ENCODE measurements around the gene NDUFB2. TPM values are rescaled to one million over a fixed set of nuclear protein-coding genes. Genes with fewer than 3 reads are reported as not detected.

The NDUFB2 gene
- total RNA-seq, 1 experiment from 2014 or later = 180 TPM

DNA sequence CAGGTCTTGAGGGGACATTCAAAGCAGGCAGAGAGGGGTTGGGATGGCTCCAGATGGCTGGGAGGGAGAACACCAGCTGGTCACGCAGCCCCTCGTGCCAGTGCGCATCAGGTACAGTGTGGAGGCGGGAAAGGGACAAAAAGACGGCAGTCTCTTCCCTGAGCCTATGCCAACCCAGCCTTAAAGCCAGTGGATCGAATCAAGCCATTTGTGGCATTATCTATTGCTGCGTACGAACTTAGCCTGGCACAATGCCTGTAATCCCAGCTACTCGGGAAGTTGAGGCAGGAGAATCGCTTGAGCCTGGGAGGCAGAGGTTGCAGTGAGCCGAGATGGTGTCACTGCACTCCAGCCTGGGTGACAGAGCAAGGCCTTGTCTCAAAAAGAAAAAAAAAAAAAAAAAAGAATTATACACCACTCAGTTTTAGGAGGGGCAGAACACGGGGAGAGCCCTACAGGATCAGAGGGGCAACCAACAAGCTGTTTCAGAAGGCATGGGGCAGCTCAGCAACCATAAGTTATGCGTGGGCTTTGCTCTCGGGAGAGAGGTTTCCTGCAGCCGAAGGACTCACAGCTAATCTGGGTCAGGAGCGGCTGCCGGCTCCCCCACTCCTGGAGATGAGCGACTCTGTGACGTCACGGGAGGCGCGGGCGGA is 356 bp upstream of the NDUFB2 start:
- Histone ChIP-seq H3K9me3 (ENCODE audit: insufficient read depth, low read depth) (no peaks in the 10 kb centered on the region), H3K79me2 (ENCODE audit: low read depth) (peaks cover 41% of the 10 kb centered on the region), H3K27ac (peak overlapping the region; percentile 53), H3K36me3 (ENCODE audit: low read depth) (0 out of 2 replicates have a peak, but pooled peaks cover 4% of the 10 kb centered on the region), H3F3A (ENCODE audit: insufficient read depth, low read depth) (peaks cover 4% of the 10 kb centered on the region; the same call in 1 of the 2 replicates), H3K4me2 (peak overlapping the region; percentile 90), H2AFZ (peak overlapping the region; percentile 94), H3K4me1 (replicated peaks; ENCODE audit: insufficient read depth) (peaks cover 15% of the 10 kb centered on the region), H3K9me2 (ENCODE audit: insufficient read depth) (no peaks in the 10 kb centered on the region), H3K27me3 (ENCODE audit: insufficient read depth, low read depth) (no peaks in the 10 kb centered on the region), H4K20me1 (ENCODE audit: insufficient read depth) (peaks cover 3% of the 10 kb centered on the region; the same call in 1 of the 2 replicates), H3K4me3 (peak overlapping the region; percentile 96)
- ChIA-PET CTCF (interaction anchor here (0.6 to 0.7 kb wide), 3 partner anchors 27 to 178 kb away, joined by 4 to 13 read pairs (median 9); no protein-coding TSS in a partner anchor), POLR2A (ENCODE audit: unreplicated experiment) (interaction anchor here (0.6 kb wide), 3 partner anchors 171 to 948 kb away, joined by 24 to 32 read pairs (median 28); no protein-coding TSS in a partner anchor)
- TF ChIP-seq EZH2 (IDR thresholded peaks at IDR 0.05; ENCODE audit: low read depth) = no peak
- TF ChIP-seq, protein P1, sequence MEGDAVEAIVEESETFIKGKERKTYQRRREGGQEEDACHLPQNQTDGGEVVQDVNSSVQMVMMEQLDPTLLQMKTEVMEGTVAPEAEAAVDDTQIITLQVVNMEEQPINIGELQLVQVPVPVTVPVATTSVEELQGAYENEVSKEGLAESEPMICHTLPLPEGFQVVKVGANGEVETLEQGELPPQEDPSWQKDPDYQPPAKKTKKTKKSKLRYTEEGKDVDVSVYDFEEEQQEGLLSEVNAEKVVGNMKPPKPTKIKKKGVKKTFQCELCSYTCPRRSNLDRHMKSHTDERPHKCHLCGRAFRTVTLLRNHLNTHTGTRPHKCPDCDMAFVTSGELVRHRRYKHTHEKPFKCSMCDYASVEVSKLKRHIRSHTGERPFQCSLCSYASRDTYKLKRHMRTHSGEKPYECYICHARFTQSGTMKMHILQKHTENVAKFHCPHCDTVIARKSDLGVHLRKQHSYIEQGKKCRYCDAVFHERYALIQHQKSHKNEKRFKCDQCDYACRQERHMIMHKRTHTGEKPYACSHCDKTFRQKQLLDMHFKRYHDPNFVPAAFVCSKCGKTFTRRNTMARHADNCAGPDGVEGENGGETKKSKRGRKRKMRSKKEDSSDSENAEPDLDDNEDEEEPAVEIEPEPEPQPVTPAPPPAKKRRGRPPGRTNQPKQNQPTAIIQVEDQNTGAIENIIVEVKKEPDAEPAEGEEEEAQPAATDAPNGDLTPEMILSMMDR (conservative IDR thresholded peaks at IDR 0.05) = no peak
- peak in 1 of 2 experiments; percentile 86 for DNase-seq
- intact Hi-C loops (cut with micrococcal nuclease; ENCODE audit: unreplicated experiment) = loop anchor here (1.0 to 2.0 kb wide), 2 partner anchors 23 to 178 kb away; partner anchors contain the start of gene ADCK2
- TSS peak; percentile 79 for BruUV-seq (replicated peaks)

DNA sequence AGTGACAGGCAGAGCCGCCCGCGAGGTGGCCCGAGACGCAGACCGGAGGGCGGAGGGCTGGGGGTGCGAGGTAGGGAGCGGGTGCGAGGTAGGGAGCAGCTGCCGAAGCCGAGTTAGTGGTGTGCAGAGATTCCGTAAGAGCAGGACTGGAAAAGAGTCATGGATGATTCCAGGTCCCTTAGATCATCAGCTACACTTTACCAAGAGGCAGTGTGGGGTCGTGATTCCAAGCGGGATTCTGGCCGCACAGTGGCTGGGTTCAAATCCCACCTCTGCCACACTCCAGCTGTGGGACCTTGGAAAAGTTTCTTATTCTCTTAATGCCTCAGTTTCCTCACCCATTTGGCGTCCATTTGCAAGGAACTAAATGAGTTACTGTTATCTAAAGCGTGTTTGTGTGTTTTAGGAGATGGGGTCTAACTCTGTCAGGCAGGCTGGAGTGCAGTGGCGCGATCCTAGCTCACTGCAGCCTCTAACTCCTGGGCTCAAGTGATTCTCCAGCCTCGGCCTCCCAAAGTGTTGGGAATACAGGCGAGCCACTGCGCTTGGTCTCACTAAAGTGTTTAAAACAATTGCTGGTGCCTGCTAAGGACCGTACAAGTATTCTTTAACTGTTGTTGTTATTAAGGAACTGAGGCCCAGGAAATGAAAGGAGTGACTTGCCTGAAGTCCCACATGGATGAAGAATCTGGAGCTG is 1.1 kb downstream of the NDUFB2 start:
- H3K4me1 ChIP-seq (replicated peaks; ENCODE audit: insufficient read depth) = peaks cover 15% of the 10 kb centered on the region
- H3K9me3 ChIP-seq (ENCODE audit: insufficient read depth, low read depth) = no peaks in the 10 kb centered on the region
- H3K27me3 ChIP-seq (ENCODE audit: insufficient read depth, low read depth) = no peaks in the 10 kb centered on the region
- DNase-seq = no peak
- ChIA-PET CTCF (no interaction called here), POLR2A (ENCODE audit: unreplicated experiment) (interaction anchor here (0.5 to 0.6 kb wide), 2 partner anchors 49 to 316 kb away, joined by 5 to 16 read pairs; no protein-coding TSS in a partner anchor)
- H3K36me3 ChIP-seq (ENCODE audit: low read depth) = 0 out of 2 replicates have a peak, but pooled peaks cover 6% of the 10 kb centered on the region
- TF ChIP-seq EZH2 (IDR thresholded peaks at IDR 0.05; ENCODE audit: low read depth) = no peak
- TF ChIP-seq, protein P1 (conservative IDR thresholded peaks at IDR 0.05) = no peak
- peaks cover 8% of the 10 kb centered on the region; the same call in 1 of the 2 replicates for H4K20me1 ChIP-seq (ENCODE audit: insufficient read depth)
- no peaks in the 10 kb centered on the region for H3K9me2 ChIP-seq (ENCODE audit: insufficient read depth)
- peak overlapping the region; percentile 90 for H3K4me2 ChIP-seq
- peaks cover under 1% of the 10 kb centered on the region; the same call in 1 of the 2 replicates for H3F3A ChIP-seq (ENCODE audit: insufficient read depth, low read depth)
- BruUV-seq (replicated peaks) = TSS peak; percentile 46
- H3K79me2 ChIP-seq (ENCODE audit: low read depth) = peaks cover 50% of the 10 kb centered on the region
- intact Hi-C loops (cut with micrococcal nuclease; ENCODE audit: unreplicated experiment) = loop anchor here (2.0 kb wide), 1 partner anchor 25 kb away; the partner anchor contains the start of gene ADCK2
- H3K4me3 ChIP-seq = peak overlapping the region; percentile 96
- peak overlapping the region; percentile 94 for H2AFZ ChIP-seq
- H3K27ac ChIP-seq = peak overlapping the region; percentile 53

DNA sequence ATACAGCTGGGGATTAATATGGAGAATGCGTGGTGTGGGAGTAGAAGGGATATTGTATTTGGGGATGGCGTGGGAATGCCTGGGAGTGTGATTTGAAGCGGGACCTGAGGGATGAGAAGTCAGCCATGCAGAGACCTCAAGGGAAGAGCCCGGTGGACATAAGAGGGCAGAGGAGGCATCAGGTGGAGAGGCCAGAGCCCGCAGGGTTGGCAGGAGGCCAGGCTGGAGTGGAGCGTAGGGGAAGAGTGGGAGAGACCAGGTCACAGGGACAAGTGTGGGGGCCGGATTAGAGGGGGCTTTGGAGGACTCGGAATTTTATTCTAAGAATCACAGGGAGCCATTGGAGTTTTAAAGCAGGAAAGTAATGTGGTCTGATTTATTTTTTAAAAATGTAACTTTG is 2.0 kb downstream of the NDUFB2 start:
- no peaks in the 10 kb centered on the region; the same call in 1 of the 2 replicates for H3F3A ChIP-seq (ENCODE audit: insufficient read depth, low read depth)
- H3K9me3 ChIP-seq (ENCODE audit: insufficient read depth, low read depth) = no peaks in the 10 kb centered on the region
- no peaks in the 10 kb centered on the region for H3K27me3 ChIP-seq (ENCODE audit: insufficient read depth, low read depth)
- POLR2A ChIA-PET (ENCODE audit: unreplicated experiment) = no interaction called here
- peaks cover 50% of the 10 kb centered on the region for H3K79me2 ChIP-seq (ENCODE audit: low read depth)
- CTCF ChIA-PET = no interaction called here
- TF ChIP-seq, protein P1 (conservative IDR thresholded peaks at IDR 0.05) = no peak
- TF ChIP-seq EZH2 (IDR thresholded peaks at IDR 0.05; ENCODE audit: low read depth) = no peak
- H3K4me3 ChIP-seq = no peak overlapping the region; the same call in 1 of the 2 replicates
- intact Hi-C loops (cut with micrococcal nuclease; ENCODE audit: unreplicated experiment) = no loop called here
- H3K4me1 ChIP-seq (replicated peaks; ENCODE audit: insufficient read depth) = peaks cover 15% of the 10 kb centered on the region
- no peak overlapping the region for H3K27ac ChIP-seq
- H3K36me3 ChIP-seq (ENCODE audit: low read depth) = 0 out of 2 replicates have a peak, but pooled peaks cover 6% of the 10 kb centered on the region
- no peak overlapping the region for H2AFZ ChIP-seq
- peaks cover 8% of the 10 kb centered on the region; the same call in 1 of the 2 replicates for H4K20me1 ChIP-seq (ENCODE audit: insufficient read depth)
- H3K9me2 ChIP-seq (ENCODE audit: insufficient read depth) = no peaks in the 10 kb centered on the region
- no peak for DNase-seq
- BruUV-seq (replicated peaks) = no TSS peak
- H3K4me2 ChIP-seq = peak overlapping the region; percentile 90

Measured in PC-9 (cell line).